ENCODE results near the gene RUNX2.

DNA sequence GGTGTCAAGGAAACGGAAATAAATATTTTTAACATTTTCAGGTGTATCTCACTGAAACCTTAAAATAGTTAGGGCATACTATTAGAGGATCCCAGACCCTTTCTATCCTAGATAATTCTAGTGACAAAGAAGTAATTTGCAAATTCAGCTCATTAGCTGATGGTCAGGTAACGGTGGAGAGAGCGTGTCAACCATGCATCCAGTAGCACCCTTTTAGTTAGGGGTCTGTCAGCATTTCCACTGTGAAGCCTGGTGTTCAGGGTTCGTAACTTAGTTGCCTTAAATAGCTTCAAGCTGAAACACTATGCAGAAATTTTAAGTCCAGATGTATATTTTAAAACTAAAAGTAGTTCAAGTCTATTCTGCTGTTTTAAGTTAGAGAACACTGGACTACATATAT, 98.1 kb downstream of the RUNX2 start:
- TF ChIP-seq CTCF (IDR thresholded peaks at IDR 0.05; ENCODE audit: poor library complexity), result no peak
- no peak for TF ChIP-seq EZH2phosphoT487 (IDR thresholded peaks at IDR 0.05; ENCODE audit: low read depth, severe bottlenecking, unreplicated experiment)
- no peak for TF ChIP-seq EZH2 (IDR thresholded peaks at IDR 0.05; ENCODE audit: borderline replicate concordance)

All from hepatocyte (in vitro differentiated cells).